ENCODE measurements around the gene ZMYND8.

ZMYND8 gene

GRCh38 chr20:47330933-47331708 lies 25.4 kb downstream of the ZMYND8 start:
- Histone ChIP-seq H3K36me3 (ENCODE audit: control insufficient read depth, insufficient read depth, low read length) (no peaks in the 10 kb centered on the region), H3K9me3 (ENCODE audit: control insufficient read depth, low read length) (no peaks in the 10 kb centered on the region), H3K9ac (ENCODE audit: low read length) (no peak overlapping the region), H3K4me3 (ENCODE audit: low read length) (no peak overlapping the region), H3K27me3 (ENCODE audit: control insufficient read depth, insufficient read depth, low read length) (no peaks in the 10 kb centered on the region), H3K4me1 (ENCODE audit: control insufficient read depth, insufficient read depth, low read length) (peaks cover 47% of the 10 kb centered on the region)

- Histone ChIP-seq H3K9ac (ENCODE audit: low read length) (no peak overlapping the region), H3K4me3 (ENCODE audit: low read length) (no peak overlapping the region), H3K9me3 (ENCODE audit: control insufficient read depth, low read length) (no peaks in the 10 kb centered on the region), H3K36me3 (ENCODE audit: control insufficient read depth, insufficient read depth, low read length) (no peaks in the 10 kb centered on the region), H3K4me1 (ENCODE audit: control insufficient read depth, insufficient read depth, low read length) (peaks cover 47% of the 10 kb centered on the region), H3K27me3 (ENCODE audit: control insufficient read depth, insufficient read depth, low read length) (no peaks in the 10 kb centered on the region)
Observed at GRCh38 chr20:47330071-47330470, 26.4 kb downstream of the ZMYND8 start.

- no peaks in the 10 kb centered on the region for H3K27me3 ChIP-seq (ENCODE audit: control insufficient read depth, insufficient read depth, low read length)
- no peaks in the 10 kb centered on the region for H3K36me3 ChIP-seq (ENCODE audit: control insufficient read depth, insufficient read depth, low read length)
- H3K4me3 ChIP-seq (ENCODE audit: low read length) = no peak overlapping the region
- no peaks in the 10 kb centered on the region for H3K9me3 ChIP-seq (ENCODE audit: control insufficient read depth, low read length)
- no peak overlapping the region for H3K9ac ChIP-seq (ENCODE audit: low read length)
- H3K4me1 ChIP-seq (ENCODE audit: control insufficient read depth, insufficient read depth, low read length) = peaks cover 53% of the 10 kb centered on the region
Observed at GRCh38 chr20:47328129-47328528, 28.4 kb downstream of the ZMYND8 start.

- Histone ChIP-seq H3K4me1 (ENCODE audit: control insufficient read depth, insufficient read depth, low read length) (peaks cover 52% of the 10 kb centered on the region), H3K9me3 (ENCODE audit: control insufficient read depth, low read length) (no peaks in the 10 kb centered on the region), H3K27me3 (ENCODE audit: control insufficient read depth, insufficient read depth, low read length) (no peaks in the 10 kb centered on the region)
Observed at GRCh38 chr20:47327711-47328110, 28.8 kb downstream of the ZMYND8 start.

GRCh38 chr20:47326658-47327268 lies 29.7 kb downstream of the ZMYND8 start:
- Histone ChIP-seq H3K36me3 (ENCODE audit: control insufficient read depth, insufficient read depth, low read length) (no peaks in the 10 kb centered on the region), H3K9me3 (ENCODE audit: control insufficient read depth, low read length) (no peaks in the 10 kb centered on the region), H3K9ac (ENCODE audit: low read length) (no peak overlapping the region), H3K4me3 (ENCODE audit: low read length) (no peak overlapping the region), H3K27me3 (ENCODE audit: control insufficient read depth, insufficient read depth, low read length) (no peaks in the 10 kb centered on the region), H3K4me1 (ENCODE audit: control insufficient read depth, insufficient read depth, low read length) (peaks cover 53% of the 10 kb centered on the region)

More at GRCh38 chr20:47327711-47328110, 28.8 kb downstream of the ZMYND8 start:
- Histone ChIP-seq H3K4me3 (ENCODE audit: low read length) (no peak overlapping the region), H3K9ac (ENCODE audit: low read length) (no peak overlapping the region), H3K36me3 (ENCODE audit: control insufficient read depth, insufficient read depth, low read length) (no peaks in the 10 kb centered on the region)

GRCh38 chr20:47325242-47325641 lies 31.3 kb downstream of the ZMYND8 start:
- Histone ChIP-seq H3K4me3 (ENCODE audit: low read length) (no peak overlapping the region), H3K4me1 (ENCODE audit: control insufficient read depth, insufficient read depth, low read length) (peaks cover 54% of the 10 kb centered on the region), H3K36me3 (ENCODE audit: control insufficient read depth, insufficient read depth, low read length) (no peaks in the 10 kb centered on the region)

GRCh38 chr20:47320990-47321805 lies 35.3 kb downstream of the ZMYND8 start:
- Histone ChIP-seq H3K9me3 (ENCODE audit: control insufficient read depth, low read length) (no peaks in the 10 kb centered on the region), H3K4me1 (ENCODE audit: control insufficient read depth, insufficient read depth, low read length) (peaks cover 66% of the 10 kb centered on the region), H3K27me3 (ENCODE audit: control insufficient read depth, insufficient read depth, low read length) (no peaks in the 10 kb centered on the region), H3K9ac (ENCODE audit: low read length) (peak overlapping the region; percentile 27), H3K4me3 (ENCODE audit: low read length) (no peak overlapping the region), H3K36me3 (ENCODE audit: control insufficient read depth, insufficient read depth, low read length) (no peaks in the 10 kb centered on the region)

More at GRCh38 chr20:47325242-47325641, 31.3 kb downstream of the ZMYND8 start:
- Histone ChIP-seq H3K27me3 (ENCODE audit: control insufficient read depth, insufficient read depth, low read length) (no peaks in the 10 kb centered on the region), H3K9me3 (ENCODE audit: control insufficient read depth, low read length) (no peaks in the 10 kb centered on the region), H3K9ac (ENCODE audit: low read length) (no peak overlapping the region)

GRCh38 chr20:47319517-47320252 lies 36.8 kb downstream of the ZMYND8 start:
- no peaks in the 10 kb centered on the region for H3K27me3 ChIP-seq (ENCODE audit: control insufficient read depth, insufficient read depth, low read length)
- H3K36me3 ChIP-seq (ENCODE audit: control insufficient read depth, insufficient read depth, low read length) = no peaks in the 10 kb centered on the region
- peaks cover 76% of the 10 kb centered on the region for H3K4me1 ChIP-seq (ENCODE audit: control insufficient read depth, insufficient read depth, low read length)
- H3K4me3 ChIP-seq (ENCODE audit: low read length) = peak overlapping the region; percentile 9
- H3K9me3 ChIP-seq (ENCODE audit: control insufficient read depth, low read length) = no peaks in the 10 kb centered on the region
- peak overlapping the region; percentile 83 for H3K9ac ChIP-seq (ENCODE audit: low read length)

- Histone ChIP-seq H3K9me3 (ENCODE audit: control insufficient read depth, low read length) (no peaks in the 10 kb centered on the region), H3K9ac (ENCODE audit: low read length) (peak overlapping the region; percentile 83), H3K36me3 (ENCODE audit: control insufficient read depth, insufficient read depth, low read length) (no peaks in the 10 kb centered on the region), H3K4me1 (ENCODE audit: control insufficient read depth, insufficient read depth, low read length) (peaks cover 74% of the 10 kb centered on the region), H3K4me3 (ENCODE audit: low read length) (peak overlapping the region; percentile 27), H3K27me3 (ENCODE audit: control insufficient read depth, insufficient read depth, low read length) (no peaks in the 10 kb centered on the region)
Observed at GRCh38 chr20:47318586-47319516, 37.6 kb downstream of the ZMYND8 start.

- H3K4me3 ChIP-seq (ENCODE audit: low read length) = peak overlapping the region; percentile 27
- H3K9me3 ChIP-seq (ENCODE audit: control insufficient read depth, low read length) = no peaks in the 10 kb centered on the region
- peak overlapping the region; percentile 83 for H3K9ac ChIP-seq (ENCODE audit: low read length)
- peaks cover 67% of the 10 kb centered on the region for H3K4me1 ChIP-seq (ENCODE audit: control insufficient read depth, insufficient read depth, low read length)
- H3K27me3 ChIP-seq (ENCODE audit: control insufficient read depth, insufficient read depth, low read length) = no peaks in the 10 kb centered on the region
- H3K36me3 ChIP-seq (ENCODE audit: control insufficient read depth, insufficient read depth, low read length) = no peaks in the 10 kb centered on the region
Observed at GRCh38 chr20:47318027-47318585, 38.4 kb downstream of the ZMYND8 start.
